Vagina (tissue), 2 donors: ENCODE results near the gene LAMB4.
A peak's percentile ranks its signal among the peaks of the same experiment; 100 is the strongest.

ENCODE experiments used
- POLR2A ChIP-seq, 2 donors: fragments of 450-650 bp; IDR thresholded peaks; one replicate each; pipeline ENCODE4 v1.6.1; 2017; ENCODE audit warnings: antibody characterized with exemption in 2 of 2, mild to moderate bottlenecking in 2 of 2, moderate library complexity in 2 of 2
- POLR2AphosphoS5 ChIP-seq, 2 donors: sonication (generic); formaldehyde crosslinking; IDR thresholded peaks; one replicate each; pipeline ENCODE4 v1.9.0; 2017; ENCODE audit warnings: antibody characterized with exemption in 2 of 2, mild to moderate bottlenecking in 2 of 2, low read depth in 1 of 2; ENCODE audit not compliant: insufficient read depth in 1 of 2
- TF ChIP-seq, protein P1 (sequence below), 3 experiments: fragments of 450-650 bp in 2 of 3; fragments of 200-600 bp in 1 of 3; sonication (generic) in 1 of 3; IDR thresholded peaks; one replicate each; pipeline ENCODE4 v1.5.1; 2017 to 2019; ENCODE audit warnings: antibody characterized with exemption in 3 of 3, mild to moderate bottlenecking in 2 of 3, moderate library complexity in 2 of 3

DNA sequence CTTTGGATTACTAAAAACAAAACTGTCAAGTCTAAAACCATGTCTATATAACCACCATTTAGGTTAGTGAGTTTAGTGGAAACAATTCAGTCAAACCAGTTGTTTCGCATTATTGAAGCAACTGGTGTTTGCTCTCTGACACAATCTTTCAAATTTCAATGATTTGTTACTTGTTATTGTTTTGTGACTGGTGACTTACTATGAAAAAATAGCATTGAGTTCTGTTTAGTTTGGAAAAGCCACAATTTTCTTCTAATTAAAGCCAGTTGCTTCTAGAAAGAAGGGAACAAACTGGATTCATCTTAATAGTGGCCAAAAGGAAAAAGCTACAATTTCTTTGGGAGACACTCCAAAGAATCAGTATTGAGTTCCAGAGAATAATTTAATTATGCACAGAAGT, 30.4 kb downstream of the LAMB4 start:
- TF ChIP-seq, protein P1, sequence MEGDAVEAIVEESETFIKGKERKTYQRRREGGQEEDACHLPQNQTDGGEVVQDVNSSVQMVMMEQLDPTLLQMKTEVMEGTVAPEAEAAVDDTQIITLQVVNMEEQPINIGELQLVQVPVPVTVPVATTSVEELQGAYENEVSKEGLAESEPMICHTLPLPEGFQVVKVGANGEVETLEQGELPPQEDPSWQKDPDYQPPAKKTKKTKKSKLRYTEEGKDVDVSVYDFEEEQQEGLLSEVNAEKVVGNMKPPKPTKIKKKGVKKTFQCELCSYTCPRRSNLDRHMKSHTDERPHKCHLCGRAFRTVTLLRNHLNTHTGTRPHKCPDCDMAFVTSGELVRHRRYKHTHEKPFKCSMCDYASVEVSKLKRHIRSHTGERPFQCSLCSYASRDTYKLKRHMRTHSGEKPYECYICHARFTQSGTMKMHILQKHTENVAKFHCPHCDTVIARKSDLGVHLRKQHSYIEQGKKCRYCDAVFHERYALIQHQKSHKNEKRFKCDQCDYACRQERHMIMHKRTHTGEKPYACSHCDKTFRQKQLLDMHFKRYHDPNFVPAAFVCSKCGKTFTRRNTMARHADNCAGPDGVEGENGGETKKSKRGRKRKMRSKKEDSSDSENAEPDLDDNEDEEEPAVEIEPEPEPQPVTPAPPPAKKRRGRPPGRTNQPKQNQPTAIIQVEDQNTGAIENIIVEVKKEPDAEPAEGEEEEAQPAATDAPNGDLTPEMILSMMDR (IDR thresholded peaks at IDR 0.05) = no peak
- TF ChIP-seq POLR2A (IDR thresholded peaks at IDR 0.05) (no peak), POLR2AphosphoS5 (IDR thresholded peaks at IDR 0.05; ENCODE audit: insufficient read depth in 1 of 2, low read depth in 1 of 2) (peak in 1 of 2 donors; percentile 34)
